Lung (tissue), 12 donors: ENCODE results near the gene LRRN4. TPM values are rescaled to one million over a fixed set of nuclear protein-coding genes. Genes with fewer than 3 reads are reported as not detected.

Source experiments
- ATAC-seq: fragments of 200-7000 bp; cut with Tn5 transposase; one replicate; pipeline ENCODE4 v1.9.1; 2020; ENCODE audit warnings: moderate number of reproducible peaks; ENCODE audit not compliant: insufficient read depth, low FRiP score
- DNase-seq, 3 donors: peaks; one replicate each; pipeline ENCODE4 v3.0.0-alpha.2; 2013 to 2017
- H3K27ac ChIP-seq, 2 donors: one replicate each; pipeline ENCODE4 v1.5.1; 2013; ENCODE audit warnings: mild to moderate bottlenecking in 2 of 2, moderate library complexity in 2 of 2, control low read depth in 1 of 2, inconsistent platforms in 1 of 2, low read depth in 1 of 2, low read length in 1 of 2
- H3K27me3 ChIP-seq, 3 donors: one replicate each; pipeline ENCODE4 v1.5.1; 2013; ENCODE audit warnings: low read length in 2 of 3; ENCODE audit not compliant: control insufficient read depth in 3 of 3, insufficient read depth in 3 of 3
- H3K36me3 ChIP-seq, 4 donors: one replicate each; pipeline ENCODE4 v1.5.1; 2013; ENCODE audit warnings: low read length in 4 of 4, mild to moderate bottlenecking in 1 of 4, moderate library complexity in 1 of 4; ENCODE audit not compliant: control insufficient read depth in 4 of 4, insufficient read depth in 4 of 4
- H3K4me1 ChIP-seq, 5 donors: one replicate each; pipeline ENCODE4 v1.5.1; 2013; ENCODE audit warnings: low read length in 5 of 5, mild to moderate bottlenecking in 2 of 5, moderate library complexity in 1 of 5; ENCODE audit not compliant: control insufficient read depth in 5 of 5, insufficient read depth in 5 of 5
- H3K4me3 ChIP-seq: one replicate; pipeline ENCODE4 v1.5.1; 2013; ENCODE audit warnings: mild to moderate bottlenecking, control low read depth, moderate library complexity
- H3K9ac ChIP-seq, 2 donors: one replicate each; pipeline ENCODE4 v1.5.1; 2013; ENCODE audit warnings: low read length in 2 of 2, control low read depth in 1 of 2; ENCODE audit not compliant: insufficient read depth in 1 of 2
- H3K9me3 ChIP-seq, 4 donors: one replicate each; pipeline ENCODE4 v1.5.1; 2013; ENCODE audit warnings: low read length in 3 of 4, mild to moderate bottlenecking in 1 of 4, moderate library complexity in 1 of 4; ENCODE audit not compliant: control insufficient read depth in 4 of 4, insufficient read depth in 3 of 4
- CTCF ChIP-seq: IDR thresholded peaks from 2 replicates; pipeline ENCODE4 v1.5.1; 2012; ENCODE audit warnings: mild to moderate bottlenecking; ENCODE audit errors: control extremely low read depth, extremely low read depth
- WGBS, 2 donors: extraction: QIAGEN DNeasy Blood & Tissue Kit; methylation state at CpG; one replicate each; pipeline ENCODE4 v1.1.7; 2013; 5-methylcytosine and 5-hydroxymethylcytosine counted together
- polyA plus RNA-seq, 2 donors: library from polyadenylated mRNA; stranded (reverse); fragments of 200-250 nt; gene quantifications; one replicate each; pipeline ENCODE4 v1.2.1, GENCODE V29; 2013
- total RNA-seq, 2 donors: library from RNA; depleted of rRNA in 1 of 2; stranded (reverse); fragments of >200 nt in 1 of 2; gene quantifications; one replicate each; pipeline ENCODE4 v1.2.1, GENCODE V29; 2014 to 2021
- donor health status: control.
- donor health status: control.
- donor health status: Bipolar disorder and iron deficiency.
- donor health status: healthy.
- donor health status: DM: yes; HTN: yes; CAD: no.

LRRN4 gene
- total and polyA plus RNA-seq, 4 donors = 9.8 to 62.3 (median 23.5) TPM

DNA sequence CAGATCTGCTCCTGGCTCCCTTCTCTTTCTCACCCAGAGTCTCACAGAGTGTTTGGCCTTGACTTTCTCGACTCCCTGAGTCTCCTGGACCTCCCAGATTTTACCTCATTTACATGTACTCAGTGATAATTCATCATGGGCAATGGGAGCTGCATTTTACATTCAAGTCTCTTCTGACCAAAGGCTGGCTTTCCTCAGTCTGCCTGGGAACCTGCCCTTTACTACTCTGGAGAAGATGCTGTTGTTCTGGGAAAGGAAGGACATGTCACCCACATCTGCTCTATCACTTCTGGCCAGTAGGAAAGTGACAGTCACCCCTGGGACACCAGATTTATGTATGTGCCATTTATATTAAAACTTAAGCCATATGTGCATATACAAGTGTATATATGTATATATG, 7.4 kb downstream of the LRRN4 start:
- DNase-seq (no peak), ATAC-seq (no peak)
- Histone ChIP-seq H3K9ac (no peak overlapping the region), H3K9me3 (no peaks in the 10 kb centered on the region), H3K36me3 (peaks cover 0 to 12% (median 1%) of the 10 kb centered on the region in 4 donors), H3K27ac (no peak overlapping the region), H3K4me3 (no peak overlapping the region), H3K27me3 (peaks cover 0 to 9% (median 8%) of the 10 kb centered on the region in 3 donors), H3K4me1 (no peaks in the 10 kb centered on the region)
- TF ChIP-seq CTCF = no peak
- 64 to 67% methylated on average over 1 of the region's 1 CpG for WGBS, 2 donors

- H3K27me3 ChIP-seq = peaks cover 0 to 1% (median under 1%) of the 10 kb centered on the region in 3 donors
- H3K4me3 ChIP-seq = no peak overlapping the region
- ATAC-seq = no peak
- H3K4me1 ChIP-seq = no peaks in the 10 kb centered on the region
- no peak overlapping the region for H3K27ac ChIP-seq
- peaks cover 0 to 4% (median 0%) of the 10 kb centered on the region in 4 donors for H3K9me3 ChIP-seq
- TF ChIP-seq CTCF = no peak
- no peak for DNase-seq
- peaks cover 0 to 20% (median 4%) of the 10 kb centered on the region in 4 donors for H3K36me3 ChIP-seq
- no peak overlapping the region for H3K9ac ChIP-seq
Measured at GRCh38 chr20:6045566-6045965, 8.3 kb downstream of the LRRN4 start.

- DNase-seq = no peak
- no peak for ATAC-seq
- no peak for TF ChIP-seq CTCF
- Histone ChIP-seq H3K9ac (no peak overlapping the region), H3K27ac (no peak overlapping the region), H3K27me3 (no peaks in the 10 kb centered on the region), H3K9me3 (peaks cover 0 to 4% (median 0%) of the 10 kb centered on the region in 4 donors), H3K4me3 (no peak overlapping the region), H3K36me3 (peaks cover 0 to 24% (median 4%) of the 10 kb centered on the region in 4 donors), H3K4me1 (no peaks in the 10 kb centered on the region)
- WGBS, 2 donors = 89 to 90% methylated on average over 2 of the region's 2 CpGs
Measured at GRCh38 chr20:6044115-6044514, 9.7 kb downstream of the LRRN4 start.

DNA sequence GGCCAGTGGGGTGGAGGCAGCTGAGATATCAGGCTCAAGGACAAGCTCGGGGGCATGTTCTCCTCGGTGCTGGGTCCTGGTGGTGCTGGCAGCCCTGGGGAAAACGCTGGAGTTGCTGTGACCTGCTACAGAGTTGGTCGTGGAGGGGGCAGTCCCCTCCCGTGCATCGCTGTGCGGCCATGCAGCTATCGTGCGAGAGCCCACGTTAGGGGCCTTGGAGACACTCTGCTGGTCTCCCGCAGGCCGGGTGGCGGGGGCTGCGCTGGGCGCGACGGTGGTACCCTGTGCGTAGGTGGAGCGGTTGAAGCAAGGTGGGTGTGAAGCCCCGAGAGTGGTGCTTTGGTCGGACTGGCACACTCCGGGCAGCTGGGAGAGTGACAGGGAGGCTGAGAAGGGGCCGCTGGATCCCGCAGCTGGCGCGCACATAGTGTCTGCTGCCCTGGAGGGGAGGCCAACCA, 12.0 kb downstream of the LRRN4 start:
- DNase-seq (no peak), ATAC-seq (no peak)
- Histone ChIP-seq H3K36me3 (peaks cover 7 to 29% (median 10%) of the 10 kb centered on the region in 4 donors), H3K4me3 (no peak overlapping the region), H3K4me1 (no peaks in the 10 kb centered on the region), H3K27ac (no peak overlapping the region), H3K27me3 (no peaks in the 10 kb centered on the region), H3K9ac (no peak overlapping the region), H3K9me3 (peaks cover 0 to 4% (median 0%) of the 10 kb centered on the region in 4 donors)
- no peak for TF ChIP-seq CTCF
- WGBS, 2 donors = 94 to 95% methylated on average over 23 to 26 of the region's 26 CpGs
